ENCODE results near the gene ADM2.

The ADM2 gene

GRCh38 chr22:50436841-50437341, 44.5 kb upstream of the ADM2 start:
- CTCF ChIA-PET: interaction anchor here (1.4 kb wide), 2 partner anchors 14 to 32 kb away, joined by 3 to 4 read pairs; no protein-coding TSS in a partner anchor
- no peak for DNase-seq (ENCODE audit: extremely low spot score)
- POLR2A ChIA-PET: no interaction called here
- no peak for TF ChIP-seq CTCF (IDR thresholded peaks at IDR 0.05; ENCODE audit: control extremely low read depth, extremely low read depth, low read depth, missing control alignments)

GRCh38 chr22:50437511-50438304, 43.6 kb upstream of the ADM2 start:
- no peak for DNase-seq (ENCODE audit: extremely low spot score)
- POLR2A ChIA-PET: no interaction called here
- CTCF ChIA-PET: interaction anchor here (1.4 kb wide), 1 partner anchor 13 kb away, joined by 3 read pairs; no protein-coding TSS in a partner anchor
- TF ChIP-seq CTCF (IDR thresholded peaks at IDR 0.05; ENCODE audit: control extremely low read depth, extremely low read depth, low read depth, missing control alignments): no peak

- no peak for TF ChIP-seq CTCF (IDR thresholded peaks at IDR 0.05; ENCODE audit: control extremely low read depth, extremely low read depth, low read depth, missing control alignments)
- POLR2A ChIA-PET: no interaction called here
- CTCF ChIA-PET: interaction anchor here (0.7 to 1.4 kb wide), 3 partner anchors 8 to 162 kb away, joined by 3 to 4 read pairs (median 3); no protein-coding TSS in a partner anchor
- no peak for DNase-seq (ENCODE audit: extremely low spot score)
Measured at GRCh38 chr22:50438305-50439275, 42.8 kb upstream of the ADM2 start.

- CTCF ChIA-PET: interaction anchor here (0.7 to 1.2 kb wide), 2 partner anchors 9 to 163 kb away, joined by 3 to 4 read pairs; no protein-coding TSS in a partner anchor
- TF ChIP-seq CTCF (IDR thresholded peaks at IDR 0.05; ENCODE audit: control extremely low read depth, extremely low read depth, low read depth, missing control alignments): no peak
- POLR2A ChIA-PET: no interaction called here
- no peak for DNase-seq (ENCODE audit: extremely low spot score)
Measured at GRCh38 chr22:50439314-50439870, 42.0 kb upstream of the ADM2 start.

- POLR2A ChIA-PET: no interaction called here
- DNase-seq (ENCODE audit: extremely low spot score): no peak
- CTCF ChIA-PET: interaction anchor here (0.7 to 1.4 kb wide), 2 partner anchors 10 to 181 kb away, joined by 3 read pairs; no protein-coding TSS in a partner anchor
- no peak for TF ChIP-seq CTCF (IDR thresholded peaks at IDR 0.05; ENCODE audit: control extremely low read depth, extremely low read depth, low read depth, missing control alignments)
Measured at GRCh38 chr22:50439871-50440331, 41.4 kb upstream of the ADM2 start.
